Ishikawa (cell line): ENCODE data around the gene SLC22A16.

Experiments used
- CEBPB ChIP-seq: IDR thresholded peaks from 2 replicates; pipeline ENCODE4 v1.6.1; 2012
- CREB1 ChIP-seq: IDR thresholded peaks from 2 replicates; pipeline ENCODE4 v1.6.1; 2012; ENCODE audit warnings: low read depth
- EGR1 ChIP-seq: IDR thresholded peaks from 2 replicates; pipeline ENCODE4 v1.6.1; 2012
- EP300 ChIP-seq: IDR thresholded peaks from 2 replicates; pipeline ENCODE4 v1.6.1; 2012; ENCODE audit warnings: borderline replicate concordance
- FOXM1 ChIP-seq: IDR thresholded peaks from 2 replicates; pipeline ENCODE4 v1.6.1; 2012; ENCODE audit warnings: low read depth, borderline replicate concordance
- MAX ChIP-seq: IDR thresholded peaks from 2 replicates; pipeline ENCODE4 v1.6.1; 2012
- NFIC ChIP-seq: IDR thresholded peaks from 2 replicates; pipeline ENCODE4 v1.6.1; 2012
- RAD21 ChIP-seq: IDR thresholded peaks from 2 replicates; pipeline ENCODE4 v1.6.1; 2012; ENCODE audit warnings: low read depth
- TAF1 ChIP-seq: IDR thresholded peaks from 2 replicates; pipeline ENCODE4 v1.6.1; 2012; ENCODE audit warnings: low read depth, mild to moderate bottlenecking
- TCF12 ChIP-seq: IDR thresholded peaks from 2 replicates; pipeline ENCODE4 v1.6.1; 2012; ENCODE audit warnings: low read depth
- TEAD4 ChIP-seq: IDR thresholded peaks from 2 replicates; pipeline ENCODE4 v1.6.1; 2012
- USF1 ChIP-seq: IDR thresholded peaks from 2 replicates; pipeline ENCODE4 v1.6.1; 2012
- YY1 ChIP-seq: IDR thresholded peaks from 2 replicates; pipeline ENCODE4 v1.6.1; 2012; ENCODE audit warnings: low read depth
- ZBTB7A ChIP-seq: IDR thresholded peaks from 2 replicates; pipeline ENCODE4 v1.6.1; 2012; ENCODE audit warnings: low read depth
- TF ChIP-seq, protein P1 (sequence below): IDR thresholded peaks from 2 replicates; pipeline ENCODE4 v1.6.1; 2012; ENCODE audit warnings: low read depth, mild to moderate bottlenecking

SLC22A16 gene

GRCh38 chr6:110418594-110418993 lies 57.8 kb downstream of the SLC22A16 start:
- TF ChIP-seq, protein P1, sequence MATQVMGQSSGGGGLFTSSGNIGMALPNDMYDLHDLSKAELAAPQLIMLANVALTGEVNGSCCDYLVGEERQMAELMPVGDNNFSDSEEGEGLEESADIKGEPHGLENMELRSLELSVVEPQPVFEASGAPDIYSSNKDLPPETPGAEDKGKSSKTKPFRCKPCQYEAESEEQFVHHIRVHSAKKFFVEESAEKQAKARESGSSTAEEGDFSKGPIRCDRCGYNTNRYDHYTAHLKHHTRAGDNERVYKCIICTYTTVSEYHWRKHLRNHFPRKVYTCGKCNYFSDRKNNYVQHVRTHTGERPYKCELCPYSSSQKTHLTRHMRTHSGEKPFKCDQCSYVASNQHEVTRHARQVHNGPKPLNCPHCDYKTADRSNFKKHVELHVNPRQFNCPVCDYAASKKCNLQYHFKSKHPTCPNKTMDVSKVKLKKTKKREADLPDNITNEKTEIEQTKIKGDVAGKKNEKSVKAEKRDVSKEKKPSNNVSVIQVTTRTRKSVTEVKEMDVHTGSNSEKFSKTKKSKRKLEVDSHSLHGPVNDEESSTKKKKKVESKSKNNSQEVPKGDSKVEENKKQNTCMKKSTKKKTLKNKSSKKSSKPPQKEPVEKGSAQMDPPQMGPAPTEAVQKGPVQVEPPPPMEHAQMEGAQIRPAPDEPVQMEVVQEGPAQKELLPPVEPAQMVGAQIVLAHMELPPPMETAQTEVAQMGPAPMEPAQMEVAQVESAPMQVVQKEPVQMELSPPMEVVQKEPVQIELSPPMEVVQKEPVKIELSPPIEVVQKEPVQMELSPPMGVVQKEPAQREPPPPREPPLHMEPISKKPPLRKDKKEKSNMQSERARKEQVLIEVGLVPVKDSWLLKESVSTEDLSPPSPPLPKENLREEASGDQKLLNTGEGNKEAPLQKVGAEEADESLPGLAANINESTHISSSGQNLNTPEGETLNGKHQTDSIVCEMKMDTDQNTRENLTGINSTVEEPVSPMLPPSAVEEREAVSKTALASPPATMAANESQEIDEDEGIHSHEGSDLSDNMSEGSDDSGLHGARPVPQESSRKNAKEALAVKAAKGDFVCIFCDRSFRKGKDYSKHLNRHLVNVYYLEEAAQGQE, result no peak
- TF ChIP-seq TAF1 (no peak), USF1 (no peak), FOXM1 (no peak), ZBTB7A (no peak), CEBPB (no peak), EGR1 (no peak), TEAD4 (no peak), TCF12 (no peak)

- no peak for TF ChIP-seq TCF12
- no peak for TF ChIP-seq CREB1
- TF ChIP-seq RAD21, result no peak
- no peak for TF ChIP-seq ZBTB7A
- TF ChIP-seq YY1, result no peak
- TF ChIP-seq EGR1, result no peak
- no peak for TF ChIP-seq EP300
- peak; percentile 37; the same call in 1 of the 2 replicates for TF ChIP-seq NFIC
Measured at GRCh38 chr6:110415086-110415916, 61.1 kb downstream of the SLC22A16 start, which contains the start of gene DDO. DDO (minus strand) TSS chr6:110415575; CDS start chr6:110413462, 2,113 bp downstream.

DNA sequence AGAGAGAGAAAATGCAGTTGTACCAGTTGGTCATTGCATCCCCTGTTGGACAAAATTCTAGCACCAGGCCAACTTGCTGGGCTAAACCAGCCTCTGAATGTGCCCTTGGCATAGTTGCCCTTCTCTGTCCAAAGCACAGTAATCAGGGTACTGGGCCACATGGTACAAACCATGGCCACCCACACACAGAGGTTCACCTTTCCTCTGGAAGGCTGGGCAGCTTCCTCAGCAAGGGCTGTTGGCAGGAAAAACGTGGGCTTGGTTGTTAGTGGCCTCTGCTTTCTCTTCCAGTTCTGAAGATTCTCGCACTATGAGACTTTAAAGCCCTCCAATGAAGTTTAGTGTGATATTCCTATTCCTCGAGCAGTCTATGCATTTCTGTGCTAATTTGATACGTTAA lies 61.7 kb downstream of the SLC22A16 start:
- TF ChIP-seq CREB1 (no peak), TEAD4 (no peak), USF1 (no peak), ZBTB7A (no peak), YY1 (no peak), RAD21 (no peak), MAX (no peak), FOXM1 (no peak), CEBPB (no peak), TCF12 (no peak), NFIC (no peak), EGR1 (no peak), TAF1 (no peak), EP300 (no peak)
- TF ChIP-seq, protein P1, result no peak

GRCh38 chr6:110412360-110412759 lies 64.1 kb downstream of the SLC22A16 start:
- no peak for TF ChIP-seq TCF12
- no peak for TF ChIP-seq ZBTB7A
- no peak for TF ChIP-seq TAF1
- TF ChIP-seq CREB1, result no peak

DNA sequence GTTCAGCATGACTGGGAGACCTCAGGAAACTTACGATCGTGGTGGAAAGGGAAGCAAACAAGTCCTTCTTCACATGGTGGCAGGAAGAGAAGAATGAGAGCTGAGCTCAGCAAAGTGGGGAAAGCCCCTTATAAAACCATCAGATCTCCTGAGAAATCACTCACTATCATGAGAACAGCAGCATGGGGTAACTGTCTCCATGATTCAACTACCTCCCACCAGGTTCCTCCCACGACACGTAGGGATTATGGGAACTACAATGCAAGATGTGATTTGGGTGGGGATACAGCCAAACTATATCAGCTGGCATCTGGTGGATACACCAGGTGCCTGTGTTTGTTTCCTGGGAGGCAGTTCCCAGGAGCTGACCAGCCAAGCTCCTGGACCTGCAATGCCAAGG lies 65.9 kb downstream of the SLC22A16 start:
- TF ChIP-seq TAF1 (no peak), CEBPB (no peak)

DNA sequence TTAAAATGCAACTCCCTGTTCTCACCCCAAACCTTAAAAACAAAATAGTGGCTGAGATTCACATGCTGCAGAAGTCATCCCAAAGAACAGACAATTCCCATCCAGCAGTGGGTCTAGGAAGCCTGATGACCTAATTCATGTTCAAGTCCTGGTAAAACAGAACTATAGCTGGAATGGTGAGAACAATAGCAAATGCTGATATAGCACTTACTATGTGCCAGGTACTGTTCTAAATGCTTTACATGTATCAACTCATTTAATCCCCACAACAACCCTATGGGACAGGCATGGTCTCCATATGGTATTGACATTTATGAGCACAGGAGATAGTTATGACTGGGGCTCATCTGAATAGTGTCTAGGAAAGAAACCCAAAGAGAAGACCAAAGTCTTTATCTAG lies 66.6 kb downstream of the SLC22A16 start:
- no peak for TF ChIP-seq ZBTB7A
- no peak for TF ChIP-seq RAD21
- no peak for TF ChIP-seq CREB1
- TF ChIP-seq, protein P1, result no peak
- TF ChIP-seq EP300, result no peak
- no peak for TF ChIP-seq CEBPB
- no peak for TF ChIP-seq TCF12
- no peak for TF ChIP-seq USF1
- no peak for TF ChIP-seq EGR1
- TF ChIP-seq TAF1, result no peak
- TF ChIP-seq TEAD4, result no peak
